NK-92 (cell line): ENCODE measurements around the gene NUTM1.

Experiments used
- DNase-seq: peaks from one replicate; lab custom pipeline; 2025; ENCODE audit not compliant: unreplicated experiment; lab: John Stamatoyannopoulos, UW

Gene NUTM1

DNA sequence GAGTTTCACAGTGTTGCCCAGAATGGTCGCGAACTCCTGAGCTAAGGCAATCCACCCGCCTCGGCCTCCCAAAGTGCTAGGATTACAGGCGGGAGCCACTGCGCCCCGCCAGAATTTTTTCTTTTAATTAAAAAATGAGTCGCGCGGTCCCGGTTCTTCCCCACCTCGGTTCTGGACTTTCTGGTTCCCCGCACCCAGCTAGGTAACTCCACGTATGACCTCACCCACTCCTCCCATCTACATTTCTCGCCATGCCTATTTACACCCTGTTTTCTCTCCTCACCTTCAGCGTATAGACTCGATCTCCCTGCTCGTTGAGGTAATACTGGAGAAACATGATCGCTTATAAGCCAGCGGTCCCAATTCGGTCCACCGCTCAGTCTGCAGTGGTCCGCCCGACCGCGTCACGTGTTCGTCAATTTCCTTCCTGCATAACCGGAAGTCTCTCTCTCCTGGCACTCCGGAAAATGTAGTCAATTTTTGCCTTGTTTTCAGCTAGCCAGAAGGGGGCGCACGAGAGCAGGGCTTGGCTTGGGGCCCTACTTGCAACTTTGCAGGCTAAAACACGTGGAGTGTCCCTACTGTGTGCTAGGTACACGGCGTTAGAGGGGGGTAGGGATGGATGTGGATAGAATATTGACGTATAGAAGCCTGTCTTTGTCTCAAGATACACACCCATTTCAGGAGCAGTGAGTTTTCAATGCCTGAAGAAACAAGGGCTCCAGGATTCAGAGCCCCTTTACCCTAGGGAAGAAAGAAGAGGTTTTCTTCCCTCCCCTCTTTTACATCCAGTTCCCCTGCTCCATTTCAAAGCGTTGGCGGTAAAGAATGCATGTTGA, at the start of gene NUTM1, which contains the start of gene NOP10:
Gene NUTM1, plus strand, starts transcription at position 579 of the 839 bp plus-strand sequence. CDS start 382 bp downstream, outside the sequence.
Gene NOP10, minus strand, starts transcription at position 400 of the 839 bp plus-strand sequence. Its CDS starts 63 bp downstream, at position 337.
- DNase-seq, result peak; percentile 56

DNA sequence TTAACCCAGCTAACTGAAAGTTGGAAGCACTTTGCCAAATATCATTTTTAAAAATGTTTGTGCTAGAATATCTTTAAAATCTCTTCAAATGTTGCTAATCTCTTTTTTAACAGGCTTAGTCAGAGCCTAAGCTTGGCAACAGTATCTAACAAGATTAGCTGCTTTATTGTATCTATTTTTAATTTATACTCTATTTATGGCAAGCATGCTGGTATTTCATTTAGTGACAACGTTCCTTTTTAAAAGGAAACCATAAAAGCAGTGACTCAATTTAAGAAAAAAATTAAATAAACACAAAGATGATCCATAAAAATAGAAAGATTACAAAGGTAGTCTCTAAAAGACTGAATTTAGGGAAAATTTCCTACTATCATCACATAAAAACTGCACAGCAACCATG, 46.1 kb upstream of the NUTM1 start:
- no peak for DNase-seq

DNA sequence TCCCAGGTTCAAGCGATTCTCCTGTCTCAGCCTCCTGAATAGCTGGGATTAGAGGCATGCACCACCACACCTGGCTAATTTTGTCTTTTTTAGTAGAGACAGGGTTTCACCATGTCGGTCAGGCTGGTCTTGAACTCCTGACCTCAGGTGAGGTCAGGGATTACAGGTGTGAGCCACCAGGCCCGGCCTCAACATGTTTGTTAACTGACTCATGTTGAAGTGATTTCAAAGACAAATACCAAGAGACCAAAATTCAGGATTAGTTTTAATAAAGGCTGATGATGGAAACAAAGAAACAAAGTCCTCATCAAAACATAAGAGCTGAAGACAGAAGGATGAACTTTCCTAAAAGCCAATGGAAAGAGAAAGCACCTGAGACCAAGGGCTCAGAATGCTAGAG, 42.1 kb upstream of the NUTM1 start:
- DNase-seq, result no peak

- no peak for DNase-seq
Observed at GRCh38 chr15:34304613-34305012, 38.5 kb upstream of the NUTM1 start.

GRCh38 chr15:34311563-34311962, 31.6 kb upstream of the NUTM1 start:
- no peak for DNase-seq

GRCh38 chr15:34314491-34315490, 28.3 kb upstream of the NUTM1 start:
- DNase-seq, result no peak

DNA sequence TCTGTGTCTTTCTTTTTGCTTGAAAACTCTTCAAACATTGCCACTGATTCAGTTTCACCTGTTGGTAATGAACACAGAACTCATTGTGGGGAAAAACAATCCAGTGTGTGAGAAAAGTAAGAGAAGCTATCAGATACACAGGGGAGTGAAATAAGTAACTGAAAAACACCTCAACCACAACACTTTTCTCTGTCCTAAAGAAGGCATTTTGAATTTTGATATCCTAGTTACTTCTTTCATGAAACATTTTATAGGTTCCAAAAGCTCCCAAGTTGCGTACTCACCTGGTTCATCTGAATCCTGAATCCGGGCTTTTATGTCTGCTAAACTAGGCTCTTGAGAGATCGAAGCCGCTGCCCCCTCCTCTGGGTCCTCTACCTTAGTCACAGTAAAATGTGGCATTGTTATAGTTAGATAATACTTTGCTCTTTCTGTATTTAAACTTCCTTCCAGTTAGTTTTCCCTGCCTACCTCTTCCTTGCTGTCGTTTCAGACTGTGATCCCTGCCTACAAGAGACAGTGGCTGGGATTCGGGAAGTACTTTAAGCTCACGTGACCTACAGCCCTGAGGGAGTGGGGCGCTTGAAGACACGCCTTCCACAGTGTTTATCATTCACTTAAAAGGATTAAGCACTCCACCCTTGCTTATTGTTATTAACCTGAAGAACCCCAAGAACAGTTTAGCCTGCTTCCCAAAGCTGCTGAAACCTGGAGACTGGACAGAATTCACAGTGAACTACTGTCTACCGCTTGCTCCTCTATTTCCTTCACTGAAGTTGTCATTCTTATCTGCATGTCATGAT, 24.6 kb upstream of the NUTM1 start:
- no peak for DNase-seq

GRCh38 chr15:34323217-34323616, 19.9 kb upstream of the NUTM1 start:
- DNase-seq, result no peak

DNA sequence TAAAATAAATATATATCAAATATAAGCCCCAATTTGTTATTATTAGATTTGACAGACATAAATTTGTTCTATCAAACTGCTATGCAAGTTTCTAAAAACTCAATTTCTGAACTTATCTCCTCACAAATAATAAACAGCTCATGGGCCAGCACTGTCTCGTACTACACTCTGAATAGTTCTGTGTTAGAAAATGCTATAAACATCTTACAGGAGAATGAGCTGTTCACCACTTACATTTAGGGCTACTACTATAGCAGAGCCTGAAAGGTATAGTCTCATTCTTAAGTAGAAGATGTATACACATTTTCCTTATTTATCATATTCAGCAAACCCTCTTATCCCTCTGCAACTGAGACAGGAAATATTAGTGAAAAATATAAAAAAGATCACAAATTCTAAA, 18.2 kb upstream of the NUTM1 start:
- no peak for DNase-seq

GRCh38 chr15:34325368-34325767, 17.7 kb upstream of the NUTM1 start:
- no peak for DNase-seq

GRCh38 chr15:34327906-34328305, 15.2 kb upstream of the NUTM1 start:
- DNase-seq, result no peak

DNA sequence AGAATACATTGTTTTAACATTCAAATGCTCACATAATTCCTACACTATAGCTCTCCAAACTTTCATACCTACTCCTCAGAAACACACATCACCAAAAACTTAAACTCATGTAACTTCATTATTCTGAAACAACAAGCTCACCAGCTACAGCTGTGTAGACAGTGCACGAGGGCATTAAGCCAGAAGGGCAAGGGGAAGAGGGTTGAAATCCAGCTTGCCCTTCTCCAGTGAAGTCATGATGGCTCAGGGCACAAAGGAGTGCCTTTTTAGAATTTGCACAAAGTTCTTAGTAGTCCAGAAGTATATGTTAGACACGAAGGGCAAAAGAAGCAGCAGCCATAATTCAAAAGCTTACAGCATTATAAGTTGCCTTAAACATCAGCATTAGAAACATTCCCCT, 14.1 kb upstream of the NUTM1 start:
- no peak for DNase-seq

- no peak for DNase-seq
Observed at GRCh38 chr15:34330279-34330678, 12.8 kb upstream of the NUTM1 start.

- no peak for DNase-seq
Observed at GRCh38 chr15:34331809-34332208, 11.3 kb upstream of the NUTM1 start.

- no peak for DNase-seq
Observed at GRCh38 chr15:34332553-34333120, 10.5 kb upstream of the NUTM1 start.

DNA sequence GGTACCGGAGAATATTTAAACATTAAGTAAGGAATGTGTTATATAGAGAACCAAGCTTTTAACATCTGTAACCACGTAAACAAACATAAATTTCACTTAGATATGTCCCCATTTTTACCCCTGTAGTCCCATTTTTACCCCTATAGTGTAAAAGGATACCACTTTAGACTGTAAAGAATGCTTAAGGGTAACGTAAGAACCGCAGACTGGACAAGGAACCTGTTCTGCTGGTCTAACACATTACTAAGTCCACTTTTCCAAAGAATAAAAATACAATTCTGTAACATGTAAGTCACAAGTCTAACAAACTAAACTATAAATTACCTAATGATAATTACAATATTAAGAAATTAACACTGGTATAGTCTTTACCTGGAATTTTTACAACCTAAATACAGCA, 8.4 kb upstream of the NUTM1 start:
- no peak for DNase-seq

GRCh38 chr15:34335176-34336032, 7.7 kb upstream of the NUTM1 start:
- DNase-seq, result no peak

DNA sequence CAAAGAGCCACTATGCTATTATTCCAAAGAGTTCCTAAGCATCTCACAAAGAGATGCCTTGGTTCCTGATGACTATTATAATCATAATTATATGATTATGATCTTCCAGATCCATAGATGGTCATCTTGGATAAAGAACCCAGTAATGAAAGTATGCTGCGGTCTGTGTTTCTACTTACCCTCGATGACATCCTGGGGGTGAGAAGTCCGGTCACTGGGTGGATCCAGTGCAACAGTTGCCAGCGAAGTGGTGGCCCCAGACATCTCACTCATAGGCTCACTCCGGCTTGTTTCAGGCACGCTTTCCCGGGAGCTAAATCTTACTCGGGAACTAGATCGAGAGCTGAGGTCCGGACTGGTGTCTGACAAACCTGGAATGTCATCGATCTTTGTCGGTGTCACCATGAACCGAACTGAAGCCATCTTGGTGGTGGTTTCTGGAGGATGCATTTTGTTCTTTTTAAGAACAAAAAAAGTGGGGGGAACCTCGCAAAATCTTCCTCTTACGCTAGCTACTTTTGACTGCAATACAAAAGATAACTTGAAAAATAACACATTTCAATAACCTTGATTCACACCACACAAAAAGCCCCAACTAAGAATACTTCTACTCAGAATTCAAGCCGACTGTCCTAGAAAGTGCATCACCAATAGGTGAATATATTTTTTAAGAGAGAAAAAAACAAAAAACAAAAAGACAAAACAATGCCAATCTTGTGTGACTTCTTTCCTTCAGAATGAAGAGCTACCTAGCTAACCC, 6.7 kb upstream of the NUTM1 start:
- DNase-seq, result no peak
